Endothelial cell of umbilical vein (primary cell): ENCODE data around the gene FIBCD1.

Experiments
- POLR2A ChIP-seq: IDR thresholded peaks from 2 replicates; pipeline ENCODE4 v1.6.1; 2012; ENCODE audit warnings: low read depth, mild to moderate bottlenecking, control low read depth, low read length
- POLR2AphosphoS5 ChIP-seq: IDR thresholded peaks from 2 replicates; pipeline ENCODE4 v1.6.1; 2012; ENCODE audit warnings: low read depth, mild to moderate bottlenecking, control low read depth, low read length, moderate library complexity; ENCODE audit not compliant: insufficient read depth
- TF ChIP-seq, protein P1 (sequence below), 2 donors: IDR thresholded peaks; 1 replicate in 1 of 2; 2 replicates in 1 of 2; pipeline ENCODE4 v1.5.1; 2011; ENCODE audit warnings: low read length in 2 of 2, mild to moderate bottlenecking in 2 of 2, moderate library complexity in 2 of 2, control low read depth in 1 of 2, inconsistent platforms in 1 of 2, low read depth in 1 of 2; ENCODE audit not compliant: insufficient read depth in 1 of 2; ENCODE audit errors: extremely low read depth in 1 of 2

DNA sequence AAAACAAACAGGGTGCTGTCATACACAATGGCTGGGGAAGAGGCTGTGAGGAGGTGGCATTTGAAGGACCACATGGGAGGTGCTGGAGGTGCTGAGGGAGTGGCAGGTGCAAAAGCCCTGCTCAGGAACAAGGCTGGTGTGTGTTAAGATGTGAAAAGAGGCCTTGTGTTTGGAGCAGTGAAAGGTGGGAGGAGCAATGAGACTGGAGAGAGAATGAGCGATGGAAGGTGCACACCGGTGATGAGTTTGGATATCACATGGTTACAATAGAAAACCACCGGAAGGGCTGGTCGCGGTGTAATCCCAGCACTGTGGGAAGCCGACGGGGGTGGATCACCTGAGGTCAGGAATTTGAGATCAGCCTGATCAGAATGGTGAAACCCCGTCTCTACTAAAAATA is 9.2 kb upstream of the FIBCD1 start:
- TF ChIP-seq POLR2A, result no peak
- TF ChIP-seq POLR2AphosphoS5, result no peak
- TF ChIP-seq, protein P1, sequence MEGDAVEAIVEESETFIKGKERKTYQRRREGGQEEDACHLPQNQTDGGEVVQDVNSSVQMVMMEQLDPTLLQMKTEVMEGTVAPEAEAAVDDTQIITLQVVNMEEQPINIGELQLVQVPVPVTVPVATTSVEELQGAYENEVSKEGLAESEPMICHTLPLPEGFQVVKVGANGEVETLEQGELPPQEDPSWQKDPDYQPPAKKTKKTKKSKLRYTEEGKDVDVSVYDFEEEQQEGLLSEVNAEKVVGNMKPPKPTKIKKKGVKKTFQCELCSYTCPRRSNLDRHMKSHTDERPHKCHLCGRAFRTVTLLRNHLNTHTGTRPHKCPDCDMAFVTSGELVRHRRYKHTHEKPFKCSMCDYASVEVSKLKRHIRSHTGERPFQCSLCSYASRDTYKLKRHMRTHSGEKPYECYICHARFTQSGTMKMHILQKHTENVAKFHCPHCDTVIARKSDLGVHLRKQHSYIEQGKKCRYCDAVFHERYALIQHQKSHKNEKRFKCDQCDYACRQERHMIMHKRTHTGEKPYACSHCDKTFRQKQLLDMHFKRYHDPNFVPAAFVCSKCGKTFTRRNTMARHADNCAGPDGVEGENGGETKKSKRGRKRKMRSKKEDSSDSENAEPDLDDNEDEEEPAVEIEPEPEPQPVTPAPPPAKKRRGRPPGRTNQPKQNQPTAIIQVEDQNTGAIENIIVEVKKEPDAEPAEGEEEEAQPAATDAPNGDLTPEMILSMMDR (IDR thresholded peaks at IDR 0.05; ENCODE audit: extremely low read depth in 1 of 2, insufficient read depth in 1 of 2, low read depth in 1 of 2, low read length in 2 of 2), result no peak
